ENCODE data around the gene TIFAB. TPM values are rescaled to one million over a fixed set of nuclear protein-coding genes. Genes with fewer than 3 reads are reported as not detected.

The TIFAB gene
- polyA plus RNA-seq, 1 experiment = not detected

GRCh38 chr5:135468541-135468940 is 16.4 kb upstream of the TIFAB start:
- Histone ChIP-seq H3K36me3 (ENCODE audit: control insufficient read depth, insufficient read depth, low read length) (no peaks in the 10 kb centered on the region), H3K27me3 (ENCODE audit: control insufficient read depth, insufficient read depth, low read length) (peaks cover 5% of the 10 kb centered on the region), H3K4me3 (ENCODE audit: low read depth, low read length) (no peak overlapping the region)
- no peak for DNase-seq (ENCODE audit: low read depth)
- TF ChIP-seq CTCF (IDR thresholded peaks at IDR 0.05; ENCODE audit: insufficient read depth, low read depth, low read length) = no peak
- ChIA-PET POLR2A (no interaction called here), CTCF (interaction anchor here (0.5 to 26.3 kb wide), 4 partner anchors 11 to 361 kb away, joined by 3 to 1147 read pairs (median 4); partner anchors contain the start of gene CXCL14)

DNA sequence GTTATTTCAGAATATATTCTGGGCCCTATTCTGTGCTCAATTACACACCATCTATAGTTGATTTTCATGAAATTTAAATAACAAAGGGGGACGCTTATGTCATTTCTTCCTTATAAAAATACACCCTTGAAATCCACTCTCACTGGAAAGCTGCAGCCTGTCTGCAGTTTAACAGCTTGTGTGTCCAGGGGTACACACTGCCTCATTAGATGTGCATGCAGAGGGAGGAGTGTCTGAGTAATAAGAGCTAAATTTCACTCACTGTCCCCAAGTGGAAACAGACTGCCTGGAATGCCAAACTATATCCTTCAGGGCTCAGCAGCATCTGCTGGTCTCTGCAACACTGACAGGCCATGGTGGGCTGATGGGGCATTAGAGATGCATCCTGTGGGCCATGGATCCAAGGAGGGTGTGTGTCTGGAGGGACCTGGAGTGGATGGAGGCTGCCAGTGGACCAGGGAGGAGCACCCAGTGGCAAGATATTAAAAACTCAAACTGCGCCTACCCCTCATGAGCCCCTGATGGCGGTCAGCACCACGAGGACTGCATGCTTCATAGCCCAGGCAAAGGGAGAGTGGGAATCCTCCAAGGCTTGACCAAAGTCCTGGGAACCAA is 15.8 kb upstream of the TIFAB start:
- Histone ChIP-seq H3K4me3 (ENCODE audit: low read depth, low read length) (no peak overlapping the region), H3K36me3 (ENCODE audit: control insufficient read depth, insufficient read depth, low read length) (no peaks in the 10 kb centered on the region), H3K27me3 (ENCODE audit: control insufficient read depth, insufficient read depth, low read length) (peaks cover 5% of the 10 kb centered on the region)
- no peak for DNase-seq (ENCODE audit: low read depth)
- CTCF ChIA-PET = interaction anchor here (1.6 to 26.3 kb wide), 5 partner anchors 10 to 95 kb away, joined by 4 to 1147 read pairs (median 17); partner anchors contain the start of gene CXCL14
- TF ChIP-seq CTCF (IDR thresholded peaks at IDR 0.05; ENCODE audit: insufficient read depth, low read depth, low read length) = no peak
- POLR2A ChIA-PET = no interaction called here

DNA sequence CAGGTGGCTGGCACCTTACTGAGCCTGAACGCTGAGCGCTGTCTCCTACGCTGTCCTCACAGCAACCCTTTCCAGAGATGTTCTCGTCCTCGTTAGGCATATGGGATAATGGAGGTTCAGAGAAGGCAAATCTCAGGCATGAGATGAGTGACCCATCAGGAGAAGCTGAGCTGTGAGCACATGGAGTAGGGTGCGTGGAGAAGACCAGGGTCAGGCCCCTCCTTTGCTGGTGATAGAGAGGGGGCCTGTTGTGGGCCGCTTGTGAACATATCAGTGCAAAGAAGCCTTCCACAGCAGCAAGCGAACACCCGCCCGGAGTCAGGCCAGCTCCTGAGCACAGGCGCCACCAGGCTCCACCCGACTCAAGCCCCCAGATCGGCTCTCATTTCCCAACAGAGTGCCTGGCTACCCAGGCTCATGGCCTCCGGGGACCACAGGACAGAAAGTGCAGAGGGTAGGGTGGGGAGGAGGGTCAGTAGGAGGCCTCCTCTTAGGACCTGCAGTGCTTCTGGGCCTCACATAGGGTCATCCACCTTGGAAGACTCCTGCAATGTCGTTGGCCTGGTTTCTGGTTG is 15.0 kb upstream of the TIFAB start:
- POLR2A ChIA-PET = interaction anchor here (1.6 kb wide), 1 partner anchor 84 kb away, joined by 4 read pairs; no protein-coding TSS in a partner anchor
- H3K27me3 ChIP-seq (ENCODE audit: control insufficient read depth, insufficient read depth, low read length) = peaks cover 7% of the 10 kb centered on the region

DNA sequence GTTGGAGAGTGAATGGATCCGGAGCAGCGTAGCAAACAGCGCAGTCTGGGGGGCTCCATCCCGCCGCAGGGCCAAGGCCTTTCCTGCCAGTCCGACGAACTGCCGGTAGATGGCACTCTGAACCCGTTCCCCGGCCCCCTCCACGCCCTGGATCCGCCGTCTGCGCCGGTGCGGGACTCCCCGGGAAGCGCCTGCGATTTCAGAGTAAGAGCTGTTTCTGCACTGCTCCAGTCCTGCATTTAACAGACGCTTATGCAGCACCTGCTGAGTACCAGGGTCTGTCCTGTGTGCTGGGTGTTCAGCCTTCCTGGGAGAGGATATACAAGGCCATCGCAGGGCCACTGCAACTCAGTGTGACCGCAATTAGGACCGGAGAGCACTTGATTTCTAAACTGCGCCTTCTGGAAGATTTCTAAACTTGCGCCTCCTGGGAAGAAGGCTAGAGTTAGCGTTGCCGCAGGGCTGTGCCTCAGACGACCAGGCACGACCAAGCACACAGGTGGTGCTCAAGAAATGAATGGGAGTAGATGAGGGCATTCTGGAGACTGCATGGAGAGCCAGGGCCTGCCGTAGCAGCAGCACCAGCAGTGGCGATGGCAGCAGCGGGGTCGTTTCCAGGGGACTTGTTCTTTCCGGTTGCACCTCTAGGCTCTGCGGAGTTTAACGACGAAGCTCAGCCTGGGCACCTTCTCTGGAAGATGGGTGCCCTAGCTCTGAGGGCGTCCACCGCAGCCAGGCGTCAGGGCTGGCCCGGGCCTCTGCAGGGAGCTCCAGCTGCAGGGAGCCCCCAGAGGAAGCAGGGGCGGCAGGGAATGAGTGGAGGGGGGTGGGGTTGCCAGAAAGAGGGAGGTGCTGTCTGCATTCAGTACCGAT is 14.3 kb upstream of the TIFAB start:
- POLR2A ChIA-PET = interaction anchor here (0.6 to 1.6 kb wide), 2 partner anchors 66 to 85 kb away, joined by 4 read pairs; no protein-coding TSS in a partner anchor
- peaks cover 5% of the 10 kb centered on the region for H3K27me3 ChIP-seq (ENCODE audit: control insufficient read depth, insufficient read depth, low read length)

More for the DNA sequence above, 15.0 kb upstream of the TIFAB start:
- Histone ChIP-seq H3K4me3 (ENCODE audit: low read depth, low read length) (no peak overlapping the region), H3K36me3 (ENCODE audit: control insufficient read depth, insufficient read depth, low read length) (no peaks in the 10 kb centered on the region)
- no peak for DNase-seq (ENCODE audit: low read depth)
- CTCF ChIA-PET = interaction anchor here (1.2 to 26.3 kb wide), 11 partner anchors 10 to 96 kb away, joined by 3 to 1147 read pairs (median 14); partner anchors contain the start of gene CXCL14
- no peak for TF ChIP-seq CTCF (IDR thresholded peaks at IDR 0.05; ENCODE audit: insufficient read depth, low read depth, low read length)

More for the DNA sequence above, 14.3 kb upstream of the TIFAB start:
- CTCF ChIA-PET = interaction anchor here (0.5 to 26.3 kb wide), 30 partner anchors 10 to 364 kb away, joined by 3 to 1147 read pairs (median 4); partner anchors contain the start of genes CXCL14 and DCANP1
- no peak for DNase-seq (ENCODE audit: low read depth)
- TF ChIP-seq CTCF (IDR thresholded peaks at IDR 0.05; ENCODE audit: insufficient read depth, low read depth, low read length) = peak; percentile 95
- Histone ChIP-seq H3K36me3 (ENCODE audit: control insufficient read depth, insufficient read depth, low read length) (no peaks in the 10 kb centered on the region), H3K4me3 (ENCODE audit: low read depth, low read length) (no peak overlapping the region)

All from BJ (cell line).